Measurements from ENCODE around the gene MAPKAPK5. TPM values are rescaled to one million over a fixed set of nuclear protein-coding genes. Genes with fewer than 3 reads are reported as not detected.
A peak's percentile ranks its signal among the peaks of the same experiment; 100 is the strongest.
"Not testable (repeated sequence)": the region's sequence is repeated elsewhere in the genome, so short reads cannot be mapped to it uniquely, and the experiment has no call there.

The MAPKAPK5 gene
- total RNA-seq, 1 experiment from 2014 or later = 89.5 TPM

DNA sequence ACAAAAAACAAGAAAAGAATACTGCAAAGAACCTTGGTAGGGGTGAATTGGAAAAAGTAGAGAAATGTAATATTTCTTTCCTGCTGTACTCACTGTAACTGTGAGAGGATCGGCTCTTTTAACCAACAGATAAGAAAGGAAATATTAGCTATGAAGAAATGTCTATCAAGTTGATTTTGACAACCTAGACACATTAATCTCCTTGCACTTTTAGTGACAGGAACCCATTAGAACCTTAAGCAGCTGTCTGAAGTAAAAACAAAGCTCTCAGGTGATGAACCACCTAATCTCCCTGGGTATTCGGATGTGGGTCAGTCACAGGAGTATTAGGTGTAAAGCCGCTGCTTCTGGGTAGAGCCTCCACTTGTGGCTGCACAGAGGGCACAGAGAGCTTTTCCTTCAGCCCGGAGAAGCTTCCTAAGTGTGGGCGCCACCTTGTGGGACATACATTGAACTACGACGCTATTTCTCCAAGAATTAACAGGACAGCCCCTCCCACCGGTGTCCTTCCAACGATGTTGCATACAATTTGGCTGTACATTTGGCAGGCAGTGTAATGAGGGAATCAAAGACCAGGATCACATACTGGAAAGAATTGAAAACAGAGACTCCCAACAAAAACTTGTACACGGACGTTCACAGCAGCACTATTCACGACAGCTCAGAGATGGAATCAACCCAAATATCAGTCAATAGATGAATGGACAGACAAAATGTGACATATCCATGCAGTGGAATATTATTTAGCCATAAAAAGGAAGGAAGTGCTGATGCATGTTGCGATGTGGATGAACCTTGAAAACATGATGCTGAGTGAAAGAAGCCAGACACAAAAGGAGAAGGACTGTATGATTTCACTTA is 28.9 kb upstream of the MAPKAPK5 start:
- H3K9me3 Mint-ChIP-seq (ENCODE audit: unreplicated experiment) = peaks cover 8% of the 10 kb centered on the region
- CTCF ChIA-PET = interaction anchor here (0.6 to 1.8 kb wide), 12 partner anchors 8 to 178 kb away, joined by 3 to 33 read pairs (median 5); partner anchors contain the start of genes ACAD10, ALDH2, BRAP and MAPKAPK5
- POLR2A ChIA-PET = interaction anchor here (0.6 to 1.3 kb wide), 3 partner anchors 38 to 60 kb away, joined by 3 to 6 read pairs (median 3); no protein-coding TSS in a partner anchor
- peak; percentile 72 to 77 for TF ChIP-seq CTCF (IDR thresholded peaks at IDR 0.05; ENCODE audit: insufficient read depth in 1 of 2, low read depth in 1 of 2, low read length in 1 of 2, severe bottlenecking in 1 of 2, unreplicated experiment in 1 of 2)
- peak; percentile 76 to 79 for DNase-seq
- H3K4me3 Mint-ChIP-seq (ENCODE audit: unreplicated experiment) = no peak overlapping the region
- intact Hi-C loops (cut with micrococcal nuclease; ENCODE audit: unreplicated experiment) = loop anchor here (1.0 to 2.0 kb wide), 3 partner anchors 47 to 126 kb away; partner anchors contain the start of genes ACAD10 and ALDH2
- no TSS peak for BruUV-seq (replicated peaks)
- Histone ChIP-seq H3K27me3 (replicated peaks; ENCODE audit: control insufficient read depth, insufficient read depth, low read length) (no peaks in the 10 kb centered on the region), H3K36me3 (ENCODE audit: control insufficient read depth, insufficient read depth, low read length) (no peaks in the 10 kb centered on the region), H3K4me1 (peaks cover 6% of the 10 kb centered on the region; the same call in 1 of the 2 replicates), H3K4me3 (ENCODE audit: low read depth, low read length) (no peak overlapping the region), H3K9me3 (no peaks in the 10 kb centered on the region)
- peaks cover 66% of the 10 kb centered on the region for H3K36me3 Mint-ChIP-seq (ENCODE audit: insufficient read depth, unreplicated experiment)
- peaks cover 17% of the 10 kb centered on the region for H3K4me1 Mint-ChIP-seq (ENCODE audit: low read depth, unreplicated experiment)
- no peaks in the 10 kb centered on the region for H3K27me3 Mint-ChIP-seq (ENCODE audit: insufficient read depth, unreplicated experiment)
- peak overlapping the region; percentile 46 for H3K27ac Mint-ChIP-seq (ENCODE audit: unreplicated experiment)

DNA sequence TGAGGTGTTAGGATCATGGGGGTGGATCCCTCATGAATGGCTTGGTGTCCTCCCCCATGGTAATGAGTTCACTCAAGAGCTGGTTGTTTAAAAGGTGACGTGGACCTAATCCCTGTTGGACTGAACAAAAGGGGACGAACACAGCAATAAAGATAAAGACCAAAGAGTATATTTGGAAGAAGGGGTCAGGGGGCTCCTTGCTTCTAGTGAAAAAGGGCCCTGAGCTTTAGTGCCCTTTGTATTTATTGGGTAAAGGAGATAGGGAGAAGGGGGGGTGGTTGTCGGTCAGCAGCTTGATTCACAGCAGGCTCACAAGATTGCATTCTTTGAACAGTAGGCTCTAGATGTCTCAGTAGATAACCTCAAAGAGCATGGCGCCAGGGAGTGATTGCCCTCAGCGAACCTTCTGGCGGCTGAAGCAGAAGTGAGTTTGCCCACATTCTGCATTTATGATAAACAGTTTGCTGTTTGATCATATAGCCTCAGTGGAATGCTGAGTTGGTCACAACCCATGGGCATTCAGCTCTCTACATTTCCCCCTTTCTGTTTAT is 25.9 kb upstream of the MAPKAPK5 start:
- Histone ChIP-seq H3K27me3 (replicated peaks; ENCODE audit: control insufficient read depth, insufficient read depth, low read length) (no peaks in the 10 kb centered on the region), H3K36me3 (ENCODE audit: control insufficient read depth, insufficient read depth, low read length) (no peaks in the 10 kb centered on the region), H3K4me1 (peaks cover 23% of the 10 kb centered on the region), H3K9me3 (no peaks in the 10 kb centered on the region), H3K4me3 (ENCODE audit: low read depth, low read length) (no peak overlapping the region)
- peak overlapping the region; percentile 26 for H3K27ac Mint-ChIP-seq (ENCODE audit: unreplicated experiment)
- H3K4me1 Mint-ChIP-seq (ENCODE audit: low read depth, unreplicated experiment) = peaks cover 31% of the 10 kb centered on the region
- intact Hi-C loops (cut with micrococcal nuclease; ENCODE audit: unreplicated experiment) = no loop called here
- no peak overlapping the region for H3K4me3 Mint-ChIP-seq (ENCODE audit: unreplicated experiment)
- H3K27me3 Mint-ChIP-seq (ENCODE audit: insufficient read depth, unreplicated experiment) = no peaks in the 10 kb centered on the region
- peak; percentile 71 for DNase-seq
- H3K9me3 Mint-ChIP-seq (ENCODE audit: unreplicated experiment) = peaks cover 8% of the 10 kb centered on the region
- ChIA-PET POLR2A (interaction anchor here (0.7 to 1.1 kb wide), 2 partner anchors 49 to 200 kb away, joined by 4 to 5 read pairs; partner anchors contain the start of gene ALDH2), CTCF (interaction anchor here (0.6 to 1.3 kb wide), 3 partner anchors 9 to 63 kb away, joined by 3 to 4 read pairs (median 3); partner anchors contain the start of gene ALDH2)
- TF ChIP-seq CTCF (IDR thresholded peaks at IDR 0.05; ENCODE audit: insufficient read depth in 1 of 2, low read depth in 1 of 2, low read length in 1 of 2, severe bottlenecking in 1 of 2, unreplicated experiment in 1 of 2) = no peak
- BruUV-seq (replicated peaks) = no TSS peak
- peaks cover 57% of the 10 kb centered on the region for H3K36me3 Mint-ChIP-seq (ENCODE audit: insufficient read depth, unreplicated experiment)

- H3K36me3 Mint-ChIP-seq (ENCODE audit: insufficient read depth, unreplicated experiment) = peaks cover 52% of the 10 kb centered on the region
- H3K27me3 Mint-ChIP-seq (ENCODE audit: insufficient read depth, unreplicated experiment); BruUV-seq (replicated peaks); H3K36me3 ChIP-seq (ENCODE audit: control insufficient read depth, insufficient read depth, low read length); H3K4me3 Mint-ChIP-seq (ENCODE audit: unreplicated experiment); H3K27me3 ChIP-seq (replicated peaks; ENCODE audit: control insufficient read depth, insufficient read depth, low read length); intact Hi-C loops (cut with micrococcal nuclease; ENCODE audit: unreplicated experiment); CTCF ChIA-PET; H3K27ac Mint-ChIP-seq (ENCODE audit: unreplicated experiment); H3K9me3 Mint-ChIP-seq (ENCODE audit: unreplicated experiment); DNase-seq; H3K4me3 ChIP-seq (ENCODE audit: low read depth, low read length); H3K9me3 ChIP-seq: not testable (repeated sequence)
- H3K4me1 ChIP-seq = peaks cover 23% of the 10 kb centered on the region
- POLR2A ChIA-PET = interaction anchor here (0.6 kb wide), 1 partner anchor 184 kb away, joined by 3 read pairs; no protein-coding TSS in a partner anchor
- H3K4me1 Mint-ChIP-seq (ENCODE audit: low read depth, unreplicated experiment) = peaks cover 25% of the 10 kb centered on the region
Observed at GRCh38 chr12:111816898-111817297, 25.1 kb upstream of the MAPKAPK5 start.

All from Caco-2 (cell line).